ENCODE results near the gene SFXN2.
A peak's percentile ranks its signal among the peaks of the same experiment; 100 is the strongest.

The SFXN2 gene

DNA sequence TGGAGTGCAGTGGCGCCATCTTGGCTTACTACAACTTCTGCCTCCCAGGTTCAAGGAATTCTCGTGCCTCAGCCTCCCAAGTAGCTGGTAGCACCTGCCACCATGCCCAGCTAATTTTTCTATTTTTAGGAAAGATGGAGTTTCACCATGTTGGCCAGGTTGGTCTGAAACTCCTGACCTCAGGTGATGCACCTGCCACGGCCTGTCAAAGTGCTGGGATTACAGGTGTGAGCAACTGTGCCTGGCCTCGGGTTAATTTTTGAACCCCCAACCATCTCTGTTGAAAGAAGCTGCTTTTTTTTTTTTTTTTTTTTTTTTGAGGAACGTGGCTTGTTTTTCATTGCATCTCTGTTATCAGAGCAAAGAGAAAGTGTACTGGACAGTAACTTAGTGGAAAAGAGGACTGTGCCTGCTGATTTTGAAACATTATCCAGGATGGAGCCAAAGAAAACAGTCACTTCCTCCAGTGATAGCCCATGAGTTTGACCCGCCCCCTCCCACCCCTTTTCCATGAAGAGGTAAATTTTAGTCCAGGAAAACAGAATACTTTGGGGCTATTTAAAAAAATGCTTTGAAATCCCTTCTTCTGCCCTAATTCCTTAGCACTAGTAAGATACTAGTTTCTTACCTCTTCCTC, 67.6 kb downstream of the SFXN2 start:
- POLR2A ChIA-PET (ENCODE audit: low non-redundant PET), result no interaction called here
- H3K27ac ChIP-seq, result peak overlapping the region; percentile 98
- TF ChIP-seq, protein P1, sequence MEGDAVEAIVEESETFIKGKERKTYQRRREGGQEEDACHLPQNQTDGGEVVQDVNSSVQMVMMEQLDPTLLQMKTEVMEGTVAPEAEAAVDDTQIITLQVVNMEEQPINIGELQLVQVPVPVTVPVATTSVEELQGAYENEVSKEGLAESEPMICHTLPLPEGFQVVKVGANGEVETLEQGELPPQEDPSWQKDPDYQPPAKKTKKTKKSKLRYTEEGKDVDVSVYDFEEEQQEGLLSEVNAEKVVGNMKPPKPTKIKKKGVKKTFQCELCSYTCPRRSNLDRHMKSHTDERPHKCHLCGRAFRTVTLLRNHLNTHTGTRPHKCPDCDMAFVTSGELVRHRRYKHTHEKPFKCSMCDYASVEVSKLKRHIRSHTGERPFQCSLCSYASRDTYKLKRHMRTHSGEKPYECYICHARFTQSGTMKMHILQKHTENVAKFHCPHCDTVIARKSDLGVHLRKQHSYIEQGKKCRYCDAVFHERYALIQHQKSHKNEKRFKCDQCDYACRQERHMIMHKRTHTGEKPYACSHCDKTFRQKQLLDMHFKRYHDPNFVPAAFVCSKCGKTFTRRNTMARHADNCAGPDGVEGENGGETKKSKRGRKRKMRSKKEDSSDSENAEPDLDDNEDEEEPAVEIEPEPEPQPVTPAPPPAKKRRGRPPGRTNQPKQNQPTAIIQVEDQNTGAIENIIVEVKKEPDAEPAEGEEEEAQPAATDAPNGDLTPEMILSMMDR (conservative IDR thresholded peaks at IDR 0.05; ENCODE audit: low read depth), result no peak
- no peak for DNase-seq (ENCODE audit: low spot score)
- CTCF ChIA-PET, result interaction anchor here (1.1 kb wide), 1 partner anchor 53 kb away, joined by 3 read pairs; no protein-coding TSS in a partner anchor

DNA sequence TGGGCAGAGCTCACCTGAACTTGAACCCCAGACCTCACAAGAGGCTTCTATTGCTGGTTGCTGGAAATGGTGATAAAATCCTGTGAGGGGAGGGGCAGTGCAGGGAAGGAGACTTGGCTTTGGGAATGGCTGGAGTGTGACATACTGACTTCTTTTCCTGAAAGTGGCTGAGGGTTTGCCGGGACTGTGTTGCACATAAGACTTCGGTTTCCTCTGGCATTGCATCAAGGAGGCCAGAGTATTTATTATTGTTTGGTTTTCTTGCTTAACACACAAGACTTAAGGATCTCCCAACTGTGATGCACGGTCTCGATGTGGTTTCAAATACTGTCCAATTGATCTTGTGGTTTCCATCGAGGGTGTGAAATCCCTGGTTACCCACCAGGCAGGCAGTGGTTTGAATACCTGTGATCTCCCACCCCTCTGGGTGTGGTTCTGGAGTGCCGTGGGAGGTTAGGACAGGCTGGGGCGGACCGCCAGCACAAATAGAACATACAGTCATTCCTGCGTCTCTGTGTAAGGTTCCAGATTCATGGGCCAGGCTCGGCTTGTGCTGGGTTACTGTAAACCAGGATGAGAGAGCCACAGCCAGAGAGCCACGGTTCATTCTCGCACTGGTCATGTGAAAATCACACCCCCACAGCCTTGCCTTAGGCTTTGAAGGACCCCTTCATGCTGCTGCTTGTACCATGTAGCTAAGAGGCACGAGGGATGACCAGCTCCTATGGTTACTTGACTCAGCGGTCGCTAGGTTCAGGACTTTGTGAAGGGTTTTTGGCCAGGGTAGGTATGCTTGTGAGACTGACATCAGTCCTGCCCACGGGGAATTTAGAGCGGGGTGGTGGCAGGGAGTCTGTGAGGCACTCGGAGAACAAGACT, 68.5 kb downstream of the SFXN2 start:
- H3K27ac ChIP-seq, result peak overlapping the region; percentile 98
- DNase-seq (ENCODE audit: low spot score), result no peak
- TF ChIP-seq, protein P1 (conservative IDR thresholded peaks at IDR 0.05; ENCODE audit: low read depth), result no peak
- POLR2A ChIA-PET (ENCODE audit: low non-redundant PET), result no interaction called here
- CTCF ChIA-PET, result interaction anchor here (1.1 kb wide), 1 partner anchor 52 kb away, joined by 3 read pairs; no protein-coding TSS in a partner anchor

DNA sequence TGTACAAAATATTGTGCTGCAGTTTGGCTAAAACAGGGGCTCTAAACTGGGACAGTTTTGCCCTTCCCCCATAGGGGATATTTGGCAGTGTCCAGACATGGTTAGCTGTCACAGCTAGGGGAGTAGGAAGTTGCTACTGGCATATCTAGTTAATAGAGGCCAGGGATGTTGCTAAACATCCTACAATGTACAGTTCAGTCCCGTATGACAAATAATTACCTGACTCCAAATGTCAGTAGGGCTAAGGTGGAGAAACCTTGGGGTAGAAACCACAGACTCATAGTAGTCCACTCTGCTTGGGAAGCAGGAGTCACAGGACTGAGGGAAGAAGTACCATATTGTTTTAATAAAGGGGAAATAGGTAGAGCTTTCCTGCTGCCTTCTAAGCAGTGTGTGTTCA, 69.1 kb downstream of the SFXN2 start:
- TF ChIP-seq, protein P1 (conservative IDR thresholded peaks at IDR 0.05; ENCODE audit: low read depth), result no peak
- peak overlapping the region; percentile 98 for H3K27ac ChIP-seq
- ChIA-PET POLR2A (ENCODE audit: low non-redundant PET) (no interaction called here), CTCF (no interaction called here)
- DNase-seq (ENCODE audit: low spot score), result no peak

DNA sequence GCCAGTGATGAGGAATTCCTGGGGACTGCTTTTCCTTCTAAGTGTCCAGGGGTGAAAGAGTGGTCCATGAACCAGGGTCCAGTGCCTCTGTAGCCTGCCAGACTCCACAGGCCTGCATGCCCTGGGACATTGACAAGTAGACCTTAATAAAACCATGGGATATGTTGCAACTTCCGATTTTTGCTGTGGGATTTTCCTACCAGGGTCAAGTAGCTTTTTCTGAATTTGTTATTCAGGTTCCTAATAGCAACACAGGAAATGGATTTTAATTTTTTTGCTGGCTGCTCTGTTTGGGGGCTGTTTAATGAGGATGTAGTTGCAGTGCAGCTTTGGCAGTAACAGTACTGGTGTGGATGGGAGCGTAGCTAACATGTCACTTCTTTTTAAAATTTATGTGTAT, 71.4 kb downstream of the SFXN2 start:
- TF ChIP-seq, protein P1 (conservative IDR thresholded peaks at IDR 0.05; ENCODE audit: low read depth), result no peak
- no peak for DNase-seq (ENCODE audit: low spot score)
- H3K27ac ChIP-seq, result peak overlapping the region; percentile 50
- CTCF ChIA-PET, result interaction anchor here (0.5 kb wide), 1 partner anchor 67 kb away, joined by 3 read pairs; no protein-coding TSS in a partner anchor
- POLR2A ChIA-PET (ENCODE audit: low non-redundant PET), result interaction anchor here (0.5 kb wide), 1 partner anchor 14 kb away, joined by 11 read pairs; no protein-coding TSS in a partner anchor

DNA sequence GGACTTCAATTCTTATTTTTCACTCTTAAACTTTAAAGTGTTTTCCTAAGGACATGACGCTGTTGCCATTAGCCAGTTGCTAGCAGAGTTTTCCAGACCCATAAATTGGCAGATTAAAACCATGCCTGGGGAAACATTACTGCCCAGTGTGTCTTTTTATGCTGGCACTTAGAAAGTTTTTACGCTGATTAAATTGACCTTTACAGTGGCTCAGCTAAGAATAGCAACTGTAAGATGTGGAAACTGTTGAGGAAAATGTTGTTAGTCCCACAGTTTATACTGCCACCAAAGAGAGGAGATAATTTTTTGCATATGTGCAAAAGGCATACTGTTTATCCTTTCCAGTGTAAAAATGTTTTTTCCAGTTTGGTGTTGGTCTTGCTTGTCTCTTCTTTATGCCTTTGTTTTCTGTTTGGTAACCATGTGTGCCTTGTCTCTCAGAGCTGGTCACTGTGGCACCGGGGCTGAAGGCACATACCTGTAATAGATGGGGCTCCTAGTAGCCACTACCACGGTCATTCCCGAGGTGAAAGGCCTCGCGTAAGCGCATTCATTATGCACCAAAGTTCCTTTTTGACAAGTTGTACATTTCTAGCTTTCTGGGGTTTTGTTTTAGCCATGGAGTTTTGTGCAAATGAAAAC, 77.4 kb downstream of the SFXN2 start:
- POLR2A ChIA-PET (ENCODE audit: low non-redundant PET), result no interaction called here
- TF ChIP-seq, protein P1 (conservative IDR thresholded peaks at IDR 0.05; ENCODE audit: low read depth), result no peak
- DNase-seq (ENCODE audit: low spot score), result no peak
- CTCF ChIA-PET, result interaction anchor here (0.6 kb wide), 1 partner anchor 28 kb away, joined by 5 read pairs; no protein-coding TSS in a partner anchor
- no peak overlapping the region for H3K27ac ChIP-seq

All from RWPE1 (cell line).